CD4-positive, alpha-beta T cell (primary cell): ENCODE results near the gene TRMT112. TPM values are rescaled to one million over a fixed set of nuclear protein-coding genes. Genes with fewer than 3 reads are reported as not detected.

Experiments
- ATAC-seq: fragments of 200-7000 bp; cut with Tn5 transposase; one replicate; pipeline ENCODE4 v1.10.0; 2022; ENCODE audit warnings: mild to moderate bottlenecking; ENCODE audit not compliant: poor library complexity
- CTCF ChIA-PET: fragments of 350-600 bp; sonication (Branson Sonifier 250); formaldehyde crosslinking; loops from one replicate; lab custom pipeline; 2021; ENCODE audit warnings: antibody characterized with exemption, inconsistent platforms; lab: Charles Lee
- POLR2A ChIA-PET: fragments of 350-600 bp; sonication (Branson Sonifier 250); formaldehyde crosslinking; loops from one replicate; lab custom pipeline; 2021; ENCODE audit warnings: antibody characterized with exemption, inconsistent platforms; lab: Charles Lee
- DNase-seq, 14 experiments: peaks; one replicate each; pipeline ENCODE4 v3.0.0-alpha.2; 2013 to 2020; ENCODE audit warnings: mixed read lengths in 2 of 14
- H3K27ac ChIP-seq, 2 donors: one replicate each; pipeline versions ENCODE4 v1.5.1 to v1.7.0; 2013; ENCODE audit warnings: low read length in 2 of 2, low read depth in 1 of 2, mild to moderate bottlenecking in 1 of 2
- H3K27me3 ChIP-seq, 2 experiments: 1 replicate in 1 of 2; 2 replicates in 1 of 2; pipeline versions ENCODE4 v1.6.1 to v1.7.0; 2013; ENCODE audit warnings: low read length in 2 of 2, control low read depth in 1 of 2, mild to moderate bottlenecking in 1 of 2, moderate library complexity in 1 of 2; ENCODE audit not compliant: insufficient read depth in 2 of 2, control insufficient read depth in 1 of 2
- H3K36me3 ChIP-seq: one replicate; pipeline ENCODE4 v1.6.1; 2013; ENCODE audit warnings: low read length, control low read depth; ENCODE audit not compliant: insufficient read depth
- H3K4me1 ChIP-seq: one replicate; pipeline ENCODE4 v1.6.1; 2013; ENCODE audit warnings: low read length, control low read depth; ENCODE audit not compliant: insufficient read depth
- H3K4me3 ChIP-seq: one replicate; pipeline ENCODE4 v1.5.1; 2013; ENCODE audit warnings: mild to moderate bottlenecking, low read length, moderate library complexity
- H3K9me3 ChIP-seq, 2 experiments: 1 replicate in 1 of 2; 2 replicates in 1 of 2; pipeline versions ENCODE4 v1.6.1 to v1.7.0; 2013; ENCODE audit warnings: low read length in 2 of 2, mild to moderate bottlenecking in 2 of 2, control low read depth in 1 of 2, moderate library complexity in 1 of 2; ENCODE audit not compliant: control insufficient read depth in 1 of 2, insufficient read depth in 1 of 2
- H3K27ac Mint-ChIP-seq: one replicate; pipeline ENCODE4 v1.8.0; 2020; ENCODE audit warnings: mixed read lengths
- H3K27me3 Mint-ChIP-seq: one replicate; pipeline ENCODE4 v1.8.0; 2021; ENCODE audit warnings: mixed read lengths
- H3K36me3 Mint-ChIP-seq: one replicate; pipeline ENCODE4 v1.8.0; 2021; ENCODE audit warnings: low read depth, mixed read lengths
- H3K4me1 Mint-ChIP-seq: one replicate; pipeline ENCODE4 v1.8.0; 2021; ENCODE audit warnings: low read depth, mixed read lengths
- H3K4me3 Mint-ChIP-seq: one replicate; pipeline ENCODE4 v1.8.0; 2020; ENCODE audit warnings: mild to moderate bottlenecking, mixed read lengths
- H3K9me3 Mint-ChIP-seq: one replicate; pipeline ENCODE4 v1.8.0; 2020; ENCODE audit warnings: mixed read lengths
- intact Hi-C, 2 experiments: fragments of 100-400 bp; cut with DNase I in 1 of 2; cut with micrococcal nuclease in 1 of 2; formaldehyde crosslinking; loops; one replicate each; pipeline versions ENCODE4 v1.15.1 to v1.9.0; 2023 to 2025; cut with DNase I, micrococcal nuclease
- total RNA-seq, 174 experiments: library from RNA in 2 of 174; stranded (reverse) in 2 of 174; gene quantifications; one replicate each; pipeline ENCODE4 v1.2.3 and lab custom pipeline; 2021 to 2026
- TF ChIP-seq, protein P1 (sequence below): fragments of 200-600 bp; IDR thresholded peaks from one replicate; pipeline ENCODE4 v1.8.0; 2022; ENCODE audit warnings: antibody characterized with exemption, mild to moderate bottlenecking

Gene TRMT112
- total RNA-seq, 2 experiments from 2014 or later: 70.5 to 71.4 TPM

- DNase-seq: no peak
- H3K4me3 ChIP-seq: no peak overlapping the region
- no peaks in the 10 kb centered on the region for H3K27me3 ChIP-seq
- no peaks in the 10 kb centered on the region for H3K9me3 ChIP-seq
- intact Hi-C loops: no loop called here
- Mint-ChIP-seq H3K4me3 (no peak overlapping the region), H3K27ac (no peak overlapping the region), H3K27me3 (no peaks in the 10 kb centered on the region), H3K36me3 (peaks cover 9% of the 10 kb centered on the region), H3K4me1 (no peaks in the 10 kb centered on the region), H3K9me3 (no peaks in the 10 kb centered on the region)
- TF ChIP-seq, protein P1, sequence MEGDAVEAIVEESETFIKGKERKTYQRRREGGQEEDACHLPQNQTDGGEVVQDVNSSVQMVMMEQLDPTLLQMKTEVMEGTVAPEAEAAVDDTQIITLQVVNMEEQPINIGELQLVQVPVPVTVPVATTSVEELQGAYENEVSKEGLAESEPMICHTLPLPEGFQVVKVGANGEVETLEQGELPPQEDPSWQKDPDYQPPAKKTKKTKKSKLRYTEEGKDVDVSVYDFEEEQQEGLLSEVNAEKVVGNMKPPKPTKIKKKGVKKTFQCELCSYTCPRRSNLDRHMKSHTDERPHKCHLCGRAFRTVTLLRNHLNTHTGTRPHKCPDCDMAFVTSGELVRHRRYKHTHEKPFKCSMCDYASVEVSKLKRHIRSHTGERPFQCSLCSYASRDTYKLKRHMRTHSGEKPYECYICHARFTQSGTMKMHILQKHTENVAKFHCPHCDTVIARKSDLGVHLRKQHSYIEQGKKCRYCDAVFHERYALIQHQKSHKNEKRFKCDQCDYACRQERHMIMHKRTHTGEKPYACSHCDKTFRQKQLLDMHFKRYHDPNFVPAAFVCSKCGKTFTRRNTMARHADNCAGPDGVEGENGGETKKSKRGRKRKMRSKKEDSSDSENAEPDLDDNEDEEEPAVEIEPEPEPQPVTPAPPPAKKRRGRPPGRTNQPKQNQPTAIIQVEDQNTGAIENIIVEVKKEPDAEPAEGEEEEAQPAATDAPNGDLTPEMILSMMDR: no peak
- H3K36me3 ChIP-seq: peaks cover 46% of the 10 kb centered on the region
- peaks cover 3% of the 10 kb centered on the region for H3K4me1 ChIP-seq
- ChIA-PET POLR2A (interaction anchor here (1.1 kb wide), 1 partner anchor 9 kb away, joined by 3 read pairs; no protein-coding TSS in a partner anchor), CTCF (no interaction called here)
- H3K27ac ChIP-seq: no peak overlapping the region
- no peak for ATAC-seq
Measured at GRCh38 chr11:64351136-64351631, 33.8 kb upstream of the TRMT112 start.

DNA sequence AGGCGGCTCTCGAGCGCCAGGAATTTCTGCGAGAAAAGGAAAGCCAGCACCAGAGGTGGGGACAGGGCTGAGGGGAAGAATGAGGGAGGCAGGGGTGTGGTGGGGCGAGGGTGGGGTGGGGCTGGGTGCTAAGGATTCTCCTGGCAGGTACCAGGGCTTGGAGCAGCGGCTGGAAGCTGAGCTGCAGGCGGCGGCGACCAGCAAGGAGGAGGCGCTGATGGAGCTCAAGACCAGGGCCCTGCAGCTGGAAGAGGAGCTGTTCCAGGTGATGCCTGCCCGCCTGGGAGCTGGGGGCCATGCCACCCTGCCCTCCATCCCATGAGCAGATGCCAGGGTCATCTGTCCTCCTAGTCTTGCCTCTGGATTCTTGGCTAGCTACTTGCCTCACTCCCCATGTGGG, 32.0 kb upstream of the TRMT112 start:
- H3K27ac Mint-ChIP-seq: no peak overlapping the region
- no peaks in the 10 kb centered on the region for H3K9me3 ChIP-seq
- no peak overlapping the region for H3K4me3 ChIP-seq
- H3K27me3 Mint-ChIP-seq: no peaks in the 10 kb centered on the region
- ATAC-seq (no peak), DNase-seq (no peak)
- H3K9me3 Mint-ChIP-seq: no peaks in the 10 kb centered on the region
- no peak overlapping the region for H3K27ac ChIP-seq
- H3K4me3 Mint-ChIP-seq: no peak overlapping the region
- no peaks in the 10 kb centered on the region for H3K27me3 ChIP-seq
- peaks cover 20% of the 10 kb centered on the region for H3K36me3 Mint-ChIP-seq
- TF ChIP-seq, protein P1: no peak
- intact Hi-C loops: no loop called here
- CTCF ChIA-PET: no interaction called here
- POLR2A ChIA-PET: interaction anchor here (2.2 kb wide), 1 partner anchor 32 kb away, joined by 7 read pairs; the partner anchor contains the start of genes PRDX5 and TRMT112
- H3K36me3 ChIP-seq: peaks cover 57% of the 10 kb centered on the region
- H3K4me1 Mint-ChIP-seq: peaks cover 5% of the 10 kb centered on the region
- H3K4me1 ChIP-seq: peaks cover 1% of the 10 kb centered on the region

- Mint-ChIP-seq H3K27ac (no peak overlapping the region), H3K4me3 (no peak overlapping the region), H3K9me3 (no peaks in the 10 kb centered on the region), H3K36me3 (peaks cover 20% of the 10 kb centered on the region), H3K27me3 (no peaks in the 10 kb centered on the region), H3K4me1 (peaks cover 5% of the 10 kb centered on the region)
- no peak for DNase-seq
- Histone ChIP-seq H3K4me3 (no peak overlapping the region), H3K9me3 (no peaks in the 10 kb centered on the region), H3K27ac (no peak overlapping the region), H3K4me1 (peaks cover 5% of the 10 kb centered on the region), H3K36me3 (peaks cover 59% of the 10 kb centered on the region), H3K27me3 (no peaks in the 10 kb centered on the region)
- ATAC-seq: no peak
- ChIA-PET POLR2A (interaction anchor here (2.2 kb wide), 1 partner anchor 32 kb away, joined by 7 read pairs; the partner anchor contains the start of genes PRDX5 and TRMT112), CTCF (no interaction called here)
- intact Hi-C loops: no loop called here
- TF ChIP-seq, protein P1: no peak
Measured at GRCh38 chr11:64349025-64349387, 31.6 kb upstream of the TRMT112 start.
